OCI-LY7 (cell line): ENCODE results near the gene ATP2A2.

Experiments used
- CTCF ChIP-seq: fragments of 200-600 bp; sonication (generic); conservative IDR thresholded peaks from 2 replicates; pipeline ENCODE4 v1.5.1; 2014; ENCODE audit warnings: mild to moderate bottlenecking, antibody characterized with exemption, low read length, moderate library complexity, mixed read lengths
- EZH2phosphoT487 ChIP-seq: fragments of 200-600 bp; sonication (generic); IDR thresholded peaks from 2 replicates; pipeline ENCODE4 v1.6.1; 2018; ENCODE audit warnings: low read depth, borderline replicate concordance, mild to moderate bottlenecking, mixed run types, antibody characterized with exemption, low read length, moderate library complexity, mixed read lengths

DNA sequence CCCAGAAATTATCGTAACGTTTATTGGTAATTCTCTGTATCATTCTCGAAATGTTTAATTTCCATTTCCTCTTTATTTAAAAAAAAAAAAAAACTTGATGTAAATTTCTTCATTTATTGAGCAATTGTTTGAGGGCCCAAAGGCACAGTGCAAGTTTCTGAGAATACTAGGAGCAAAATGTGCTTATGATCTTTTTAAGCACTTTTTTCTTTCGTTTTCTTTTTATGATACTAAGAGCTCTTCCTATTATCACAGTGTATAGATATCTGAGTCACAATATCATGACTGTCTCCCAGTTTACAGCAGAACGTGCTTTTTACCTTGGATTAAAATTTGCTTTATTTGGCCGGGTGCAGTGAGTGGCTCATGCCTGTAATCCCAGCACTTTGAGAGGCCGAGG is 5.6 kb downstream of the ATP2A2 start:
- TF ChIP-seq CTCF (no peak), EZH2phosphoT487 (no peak)
